ENCODE results near the gene ALDH8A1.

DNA sequence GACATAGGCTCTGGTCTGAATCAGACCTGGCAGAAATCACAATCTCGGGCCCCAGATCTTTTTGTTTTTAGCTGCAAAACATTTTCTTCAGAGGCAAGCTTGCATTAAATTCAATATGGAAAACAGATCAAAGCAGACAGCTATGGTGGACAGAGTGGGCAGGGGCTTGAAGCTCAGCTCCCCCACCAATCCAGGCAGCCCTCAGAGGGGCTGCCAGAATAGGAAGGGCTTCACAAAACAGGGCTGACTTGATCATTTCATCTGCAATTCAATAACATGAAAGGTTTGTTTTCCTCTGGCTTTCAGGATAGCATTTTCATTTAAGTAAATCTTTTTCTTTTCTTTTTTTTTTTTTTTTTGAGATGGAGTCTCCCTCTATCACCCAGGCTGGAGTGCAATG is 49.2 kb upstream of the ALDH8A1 start:
- TF ChIP-seq POLR2A (IDR thresholded peaks at IDR 0.05; ENCODE audit: low read length) = no peak
- no peak for TF ChIP-seq GATA1 (IDR thresholded peaks at IDR 0.05; ENCODE audit: low read depth, low read length)

Data from erythroblast (primary cell).